ENCODE measurements around the gene SIM1.

The SIM1 gene

DNA sequence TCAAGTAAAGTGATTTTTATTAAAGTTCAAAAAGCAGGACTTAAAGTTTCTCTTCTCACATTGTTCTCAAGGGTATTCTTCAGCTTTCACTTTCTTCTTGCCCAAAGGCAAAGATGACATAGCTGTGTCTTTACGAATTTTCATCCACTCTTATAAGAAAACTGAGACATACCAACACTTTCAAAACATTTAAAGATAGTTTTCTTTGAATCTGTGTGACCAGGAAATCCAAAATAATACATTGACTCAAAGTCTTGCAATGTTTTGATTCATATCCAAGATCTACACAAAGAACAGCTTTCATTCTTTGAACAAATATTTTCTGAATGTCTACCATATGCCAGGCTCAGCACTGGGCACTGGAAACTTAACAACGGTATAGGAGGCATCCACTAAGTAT, 117.9 kb downstream of the SIM1 start:
- no peak for DNase-seq

DNA sequence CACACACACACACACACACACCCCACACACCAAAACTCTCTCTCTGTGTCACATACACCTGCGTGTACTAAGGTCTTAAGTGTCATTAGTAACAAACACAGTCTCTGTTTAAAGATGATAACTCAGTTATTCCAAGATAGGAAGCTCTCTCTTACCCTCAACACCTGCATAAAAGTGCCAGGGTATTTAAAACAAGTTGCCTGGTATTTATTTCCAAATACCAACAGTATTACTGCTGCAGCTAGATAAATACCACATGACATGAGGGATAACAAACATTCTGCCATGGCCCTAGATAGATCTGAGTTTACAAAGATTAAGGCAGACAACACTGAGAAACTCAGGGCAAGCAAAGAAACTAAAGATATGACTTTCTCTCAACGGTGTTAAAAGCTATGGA, 118.5 kb downstream of the SIM1 start:
- DNase-seq = no peak

DNA sequence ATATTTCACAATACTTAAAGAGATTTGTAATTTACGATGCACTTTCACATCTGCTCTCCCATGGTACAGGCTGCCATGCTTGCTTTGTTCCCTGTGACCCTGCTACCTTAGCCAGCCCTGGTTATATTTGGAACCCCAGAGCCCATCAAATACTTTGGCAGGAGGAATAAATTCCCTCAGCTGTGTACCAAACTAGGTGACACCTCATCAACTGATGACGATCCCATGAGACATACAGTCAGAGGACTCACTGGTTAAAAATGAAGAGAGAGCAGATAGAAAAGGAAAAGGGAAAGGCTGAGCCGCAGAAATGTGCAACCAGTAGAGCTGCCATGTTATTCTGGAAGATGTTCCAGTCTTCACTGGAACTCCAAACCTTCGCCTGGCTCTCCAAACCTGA, 120.0 kb downstream of the SIM1 start:
- no peak for DNase-seq

GRCh38 chr6:100344321-100344720, 120.4 kb downstream of the SIM1 start:
- no peak for DNase-seq

- DNase-seq = no peak
Measured at GRCh38 chr6:100343316-100344077, 121.2 kb downstream of the SIM1 start.

DNA sequence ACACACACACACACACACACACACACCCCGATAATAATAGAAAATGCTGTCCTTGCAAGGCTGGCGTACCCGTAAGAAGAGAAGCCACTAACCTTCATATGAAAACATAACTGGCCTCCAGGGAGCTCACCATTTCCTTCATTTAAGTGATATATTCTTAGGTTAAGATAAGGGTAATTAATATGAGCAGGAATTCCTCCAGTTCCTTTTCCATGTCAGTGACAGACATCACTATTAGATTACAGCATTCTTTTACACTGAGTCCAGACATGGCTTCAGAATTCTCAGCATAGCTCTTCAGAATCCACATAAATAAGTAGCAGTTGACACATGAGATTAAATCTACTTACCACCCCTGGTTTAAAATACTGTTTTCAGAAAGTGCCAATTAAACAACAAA, 121.9 kb downstream of the SIM1 start:
- DNase-seq = no peak

DNA sequence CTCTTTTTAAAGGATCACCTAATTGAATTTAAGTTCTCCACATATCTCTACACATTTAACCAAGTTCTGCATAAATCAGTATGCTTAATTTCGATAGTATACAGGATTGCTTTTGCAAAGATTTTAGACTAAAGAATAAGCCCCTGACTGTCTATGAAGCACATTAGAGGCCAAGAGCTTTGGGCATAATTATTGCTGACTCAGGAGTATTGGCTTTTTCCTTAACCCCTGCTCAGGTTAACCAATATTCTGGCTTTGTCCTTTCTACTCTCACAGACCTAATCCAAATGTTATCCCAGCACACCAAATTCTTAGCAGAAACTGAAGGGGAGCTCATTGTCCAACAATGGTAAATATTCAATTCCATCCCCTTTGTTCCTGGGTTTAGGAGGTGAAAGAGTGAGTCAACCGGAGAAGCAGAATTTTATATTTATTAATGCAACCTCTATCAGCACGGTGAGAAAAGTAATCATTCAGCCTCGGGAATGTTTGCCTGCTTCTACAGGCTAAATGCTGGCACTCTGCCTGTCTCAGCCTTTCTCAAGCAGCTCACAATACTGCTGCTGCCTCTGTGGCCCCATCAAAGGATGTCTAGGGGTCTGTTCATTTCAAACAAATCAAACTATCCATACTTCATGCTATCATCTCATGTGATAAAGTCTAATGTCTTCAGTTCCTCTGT, 125.0 kb downstream of the SIM1 start:
- DNase-seq = no peak

DNA sequence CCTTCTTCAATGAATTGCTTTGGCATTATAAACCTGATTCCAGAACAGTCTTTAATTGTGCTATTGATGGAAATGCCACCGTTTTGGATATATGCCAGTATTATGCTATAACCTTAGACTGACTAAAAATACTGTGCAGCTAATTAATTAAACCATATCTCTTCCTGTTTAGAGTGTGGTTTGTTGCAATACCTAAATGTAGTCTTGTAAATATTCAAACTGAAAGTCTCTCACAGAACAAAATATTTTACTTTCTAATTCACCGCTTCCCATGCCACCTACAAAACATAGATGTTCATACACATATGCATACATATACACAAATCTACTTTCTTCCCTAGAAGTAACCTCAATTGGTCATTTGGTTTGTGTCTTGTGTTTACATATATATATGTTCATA, 126.6 kb downstream of the SIM1 start:
- DNase-seq = no peak

DNA sequence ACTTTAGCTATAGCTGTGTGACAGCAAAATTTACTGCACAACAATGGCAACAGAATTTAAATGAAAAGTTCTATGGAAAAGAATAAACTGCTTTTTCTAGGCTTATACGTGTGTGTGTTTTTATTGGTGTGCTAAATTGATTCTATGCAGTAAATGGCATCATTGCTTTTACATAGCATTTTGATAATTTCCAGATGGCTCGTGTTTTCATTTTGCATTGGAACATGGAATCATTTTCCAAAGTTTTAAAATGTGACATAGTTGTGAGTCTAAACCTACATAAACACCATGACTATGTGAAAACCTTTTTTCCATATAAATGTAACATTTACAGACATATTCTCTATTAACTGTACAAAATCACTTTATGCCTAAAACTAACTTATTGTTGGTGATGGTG, 127.8 kb downstream of the SIM1 start:
- no peak for DNase-seq

- DNase-seq = no peak
Measured at GRCh38 chr6:100335991-100336390, 128.7 kb downstream of the SIM1 start.

Measured in right hindlimb (tissue), 1 donor.